Measurements from ENCODE around the gene TSHB.

GRCh38 chr1:114982251-114982650, 47.4 kb upstream of the TSHB start:
- TF ChIP-seq POLR2A (IDR thresholded peaks at IDR 0.05; ENCODE audit: borderline replicate concordance, extremely low read depth, insufficient read depth, insufficient read length) (no peak), CTCF (IDR thresholded peaks at IDR 0.05 in 2 of 3, conservative IDR thresholded peaks at IDR 0.05 in 1 of 3; ENCODE audit: borderline replicate concordance in 1 of 3, insufficient read depth in 1 of 3, low read depth in 2 of 3, low read length in 2 of 3) (no peak), YY1 (IDR thresholded peaks at IDR 0.05; ENCODE audit: extremely low read depth, insufficient replicate concordance, low read depth, low read length) (no peak), POLR2AphosphoS5 (IDR thresholded peaks at IDR 0.05; ENCODE audit: low read depth, low read length) (no peak), ELF1 (IDR thresholded peaks at IDR 0.05; ENCODE audit: borderline replicate concordance, low read depth) (no peak), ZNF274 (IDR thresholded peaks at IDR 0.05; ENCODE audit: low read depth, low read length) (no peak), EZH2 (IDR thresholded peaks at IDR 0.05) (no peak), EZH2phosphoT487 (IDR thresholded peaks at IDR 0.05; ENCODE audit: borderline replicate concordance) (no peak)
- TF ChIP-seq, protein P1, sequence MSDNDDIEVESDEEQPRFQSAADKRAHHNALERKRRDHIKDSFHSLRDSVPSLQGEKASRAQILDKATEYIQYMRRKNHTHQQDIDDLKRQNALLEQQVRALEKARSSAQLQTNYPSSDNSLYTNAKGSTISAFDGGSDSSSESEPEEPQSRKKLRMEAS (IDR thresholded peaks at IDR 0.05) = no peak
- TF ChIP-seq, protein P2, sequence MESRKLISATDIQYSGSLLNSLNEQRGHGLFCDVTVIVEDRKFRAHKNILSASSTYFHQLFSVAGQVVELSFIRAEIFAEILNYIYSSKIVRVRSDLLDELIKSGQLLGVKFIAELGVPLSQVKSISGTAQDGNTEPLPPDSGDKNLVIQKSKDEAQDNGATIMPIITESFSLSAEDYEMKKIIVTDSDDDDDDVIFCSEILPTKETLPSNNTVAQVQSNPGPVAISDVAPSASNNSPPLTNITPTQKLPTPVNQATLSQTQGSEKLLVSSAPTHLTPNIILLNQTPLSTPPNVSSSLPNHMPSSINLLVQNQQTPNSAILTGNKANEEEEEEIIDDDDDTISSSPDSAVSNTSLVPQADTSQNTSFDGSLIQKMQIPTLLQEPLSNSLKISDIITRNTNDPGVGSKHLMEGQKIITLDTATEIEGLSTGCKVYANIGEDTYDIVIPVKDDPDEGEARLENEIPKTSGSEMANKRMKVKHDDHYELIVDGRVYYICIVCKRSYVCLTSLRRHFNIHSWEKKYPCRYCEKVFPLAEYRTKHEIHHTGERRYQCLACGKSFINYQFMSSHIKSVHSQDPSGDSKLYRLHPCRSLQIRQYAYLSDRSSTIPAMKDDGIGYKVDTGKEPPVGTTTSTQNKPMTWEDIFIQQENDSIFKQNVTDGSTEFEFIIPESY (IDR thresholded peaks at IDR 0.05; ENCODE audit: extremely low read depth, insufficient replicate concordance, low read length) = no peak
- TF ChIP-seq, protein P3, sequence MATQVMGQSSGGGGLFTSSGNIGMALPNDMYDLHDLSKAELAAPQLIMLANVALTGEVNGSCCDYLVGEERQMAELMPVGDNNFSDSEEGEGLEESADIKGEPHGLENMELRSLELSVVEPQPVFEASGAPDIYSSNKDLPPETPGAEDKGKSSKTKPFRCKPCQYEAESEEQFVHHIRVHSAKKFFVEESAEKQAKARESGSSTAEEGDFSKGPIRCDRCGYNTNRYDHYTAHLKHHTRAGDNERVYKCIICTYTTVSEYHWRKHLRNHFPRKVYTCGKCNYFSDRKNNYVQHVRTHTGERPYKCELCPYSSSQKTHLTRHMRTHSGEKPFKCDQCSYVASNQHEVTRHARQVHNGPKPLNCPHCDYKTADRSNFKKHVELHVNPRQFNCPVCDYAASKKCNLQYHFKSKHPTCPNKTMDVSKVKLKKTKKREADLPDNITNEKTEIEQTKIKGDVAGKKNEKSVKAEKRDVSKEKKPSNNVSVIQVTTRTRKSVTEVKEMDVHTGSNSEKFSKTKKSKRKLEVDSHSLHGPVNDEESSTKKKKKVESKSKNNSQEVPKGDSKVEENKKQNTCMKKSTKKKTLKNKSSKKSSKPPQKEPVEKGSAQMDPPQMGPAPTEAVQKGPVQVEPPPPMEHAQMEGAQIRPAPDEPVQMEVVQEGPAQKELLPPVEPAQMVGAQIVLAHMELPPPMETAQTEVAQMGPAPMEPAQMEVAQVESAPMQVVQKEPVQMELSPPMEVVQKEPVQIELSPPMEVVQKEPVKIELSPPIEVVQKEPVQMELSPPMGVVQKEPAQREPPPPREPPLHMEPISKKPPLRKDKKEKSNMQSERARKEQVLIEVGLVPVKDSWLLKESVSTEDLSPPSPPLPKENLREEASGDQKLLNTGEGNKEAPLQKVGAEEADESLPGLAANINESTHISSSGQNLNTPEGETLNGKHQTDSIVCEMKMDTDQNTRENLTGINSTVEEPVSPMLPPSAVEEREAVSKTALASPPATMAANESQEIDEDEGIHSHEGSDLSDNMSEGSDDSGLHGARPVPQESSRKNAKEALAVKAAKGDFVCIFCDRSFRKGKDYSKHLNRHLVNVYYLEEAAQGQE (IDR thresholded peaks at IDR 0.05; ENCODE audit: low read depth) = no peak

All from HCT116 (cell line).